Vein endothelial cell (primary cell): ENCODE data around the gene USP14. TPM values are rescaled to one million over a fixed set of nuclear protein-coding genes. Genes with fewer than 3 reads are reported as not detected.

Experiments used
- small RNA-seq: library from RNA; depleted of rRNA; stranded (forward); fragments of <200 nt; gene quantifications from one replicate; pipeline ENCODE3, GENCODE V24; 2012
- total RNA-seq: library from RNA; depleted of rRNA; stranded (reverse); fragments of >200 nt; gene quantifications from 2 replicates; pipeline ENCODE4 v1.2.3, GENCODE V29; 2012

The USP14 gene
- 22.9 and 33.2 TPM in 2 replicates for total RNA-seq

DNA sequence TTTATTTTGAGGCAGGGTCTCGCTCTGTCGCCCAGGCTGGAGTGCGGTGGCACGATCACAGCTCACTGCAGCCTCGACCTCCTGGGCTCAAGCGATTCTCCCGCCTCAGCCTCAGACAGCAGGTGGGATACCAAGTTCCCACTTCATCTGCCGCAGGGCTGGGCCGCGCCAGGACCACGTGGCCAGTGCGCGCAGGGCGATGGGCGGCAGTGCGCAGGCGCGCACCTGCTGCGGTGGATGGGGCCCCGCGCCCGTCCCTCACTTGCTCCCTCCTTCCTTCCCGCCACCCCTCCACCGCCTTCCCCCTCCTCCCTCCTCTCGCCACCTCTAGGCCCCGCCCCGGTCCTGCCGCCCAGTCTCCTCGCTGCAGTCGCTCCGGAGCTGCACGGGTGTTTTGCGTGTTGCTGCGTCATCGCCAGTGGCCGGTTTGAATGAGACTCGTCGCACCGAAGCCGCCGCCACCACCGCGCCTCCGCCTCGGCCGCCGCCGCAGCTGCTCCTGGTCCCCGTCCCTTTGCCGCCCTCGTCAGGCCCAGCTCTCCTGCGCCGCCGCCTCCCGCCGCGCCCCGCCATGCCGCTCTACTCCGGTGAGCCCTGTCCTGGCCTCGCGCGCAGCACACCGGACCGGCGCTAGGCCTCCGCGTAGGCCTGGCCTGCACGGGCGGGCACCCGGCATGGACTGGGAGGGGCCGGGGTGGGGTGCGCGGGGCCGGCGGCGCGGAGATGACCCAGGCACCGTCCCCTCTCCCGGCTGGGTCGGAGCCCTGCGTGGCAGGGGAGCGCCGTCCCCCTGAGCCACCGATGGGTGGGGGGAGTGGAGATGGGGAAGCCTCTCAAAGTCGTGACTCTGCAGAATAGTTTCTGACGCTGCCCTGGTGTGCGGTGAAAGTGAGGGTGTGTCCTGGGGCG lies at the start of gene USP14:
Gene USP14 (plus strand): TSS at position 430 of the 909 bp plus-strand sequence. CDS start 142 bp downstream, at position 572.

Small RNAs within 50 kb of the gene (small RNA-seq; reads per million reads assigned to genes)
- gene MIR8078, result not detected

Other genes with a start within 250 kb of the USP14 start
- not detected in 2 replicates for gene TUBB8B, start 108.9 kb upstream of the USP14 start, total RNA-seq
- 31.4 and 35.7 TPM in 2 replicates for gene THOC1, start 109.5 kb downstream of the USP14 start, total RNA-seq